Natural killer cell (primary cell): Measurements from ENCODE around the gene PIK3AP1. TPM values are rescaled to one million over a fixed set of nuclear protein-coding genes. Genes with fewer than 3 reads are reported as not detected.

ENCODE experiments used
- ATAC-seq, 3 donors: fragments of 150-1000 bp in 2 of 3; fragments of 200-7000 bp in 1 of 3; cut with Tn5 transposase; 1 replicate in 1 of 3; 2 replicates in 2 of 3; pipeline ENCODE4 v1.10.0; 2021; ENCODE audit warnings: mild to moderate bottlenecking in 2 of 3, moderate library complexity in 2 of 3
- DNase-seq, 2 donors: peaks; one replicate each; pipeline versions ENCODE4 v3.0.0 to v3.0.0-alpha.2; 2013 to 2021; ENCODE audit warnings: mixed read lengths in 1 of 2
- H3K27ac ChIP-seq: one replicate; pipeline ENCODE4 v1.5.1; 2013; ENCODE audit warnings: mild to moderate bottlenecking, low read length
- H3K27me3 ChIP-seq: one replicate; pipeline ENCODE4 v1.6.1; 2013; ENCODE audit warnings: low read length; ENCODE audit not compliant: control insufficient read depth, insufficient read depth
- H3K36me3 ChIP-seq: one replicate; pipeline ENCODE4 v1.6.1; 2013; ENCODE audit warnings: low read length; ENCODE audit not compliant: control insufficient read depth, insufficient read depth
- H3K4me1 ChIP-seq: one replicate; pipeline ENCODE4 v1.6.1; 2013; ENCODE audit warnings: low read length; ENCODE audit not compliant: control insufficient read depth, insufficient read depth
- H3K4me3 ChIP-seq: one replicate; pipeline ENCODE4 v1.5.1; 2013; ENCODE audit warnings: low read length
- H3K9me3 ChIP-seq: one replicate; pipeline ENCODE4 v1.6.1; 2013; ENCODE audit warnings: low read length; ENCODE audit not compliant: control insufficient read depth, insufficient read depth
- H3K27ac Mint-ChIP-seq, 2 donors: one replicate each; pipeline ENCODE4 v1.8.0; 2022; ENCODE audit warnings: mild to moderate bottlenecking in 2 of 2, mixed read lengths in 2 of 2, moderate library complexity in 1 of 2
- H3K27me3 Mint-ChIP-seq, 2 donors: one replicate each; pipeline ENCODE4 v1.8.0; 2022; ENCODE audit warnings: low read depth in 2 of 2, mixed read lengths in 2 of 2
- H3K36me3 Mint-ChIP-seq: one replicate; pipeline ENCODE4 v1.8.0; 2022; ENCODE audit warnings: mixed read lengths
- H3K4me1 Mint-ChIP-seq, 2 donors: one replicate each; pipeline ENCODE4 v1.8.0; 2022; ENCODE audit warnings: mixed read lengths in 2 of 2
- H3K4me3 Mint-ChIP-seq: one replicate; pipeline ENCODE4 v1.8.0; 2022; ENCODE audit warnings: mild to moderate bottlenecking, moderate library complexity, mixed read lengths
- H3K9me3 Mint-ChIP-seq, 2 donors: one replicate each; pipeline ENCODE4 v1.8.0; 2022; ENCODE audit warnings: mixed read lengths in 2 of 2
- CTCF ChIP-seq: fragments of 200-600 bp; IDR thresholded peaks from one replicate; pipeline ENCODE4 v1.8.0; 2022; ENCODE audit warnings: antibody characterized with exemption
- WGBS: methylation state at CpG from one replicate; pipeline ENCODE4 v1.1.7; 2013; ENCODE audit warnings: missing lambda C conversion rate; ENCODE audit not compliant: insufficient coverage; 5-methylcytosine and 5-hydroxymethylcytosine counted together
- intact Hi-C: fragments of 100-400 bp; cut with micrococcal nuclease; formaldehyde crosslinking; loops from one replicate; pipeline ENCODE4 v1.14.2; 2022
- total RNA-seq, 4 donors: library from RNA; stranded (reverse); fragments of 120-200 nt in 1 of 4; gene quantifications; one replicate each; pipeline versions ENCODE4 v1.2.3 to v1.2.4, GENCODE V29; 2013 to 2022

PIK3AP1 gene
- total RNA-seq, 3 donors from 2014 or later (not counting 1 experiment from before 2014, with no cell fraction given): 95.3 to 137 (median 97.1) TPM

DNA sequence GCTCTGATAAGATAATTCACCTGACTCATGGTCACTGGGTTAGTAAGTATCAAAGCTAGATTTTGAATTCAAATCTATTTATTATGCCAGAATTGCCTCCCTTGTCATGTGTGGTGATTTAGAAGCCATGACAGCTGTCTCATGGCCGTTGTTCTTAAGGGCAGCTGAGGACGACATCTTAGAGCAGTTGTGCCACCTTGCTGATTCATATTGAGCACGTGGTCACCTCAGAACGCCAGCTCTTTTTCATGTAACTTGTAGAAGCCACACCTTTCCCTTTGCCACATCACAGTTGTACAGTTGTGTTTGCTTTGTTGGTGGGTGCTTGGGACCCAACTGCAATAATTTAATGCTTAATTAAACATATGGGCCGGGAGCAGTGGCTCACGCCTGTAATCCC is 4.3 kb upstream of the PIK3AP1 start:
- Histone ChIP-seq H3K27ac (no peak overlapping the region), H3K36me3 (no peaks in the 10 kb centered on the region), H3K4me1 (peaks cover 15% of the 10 kb centered on the region), H3K4me3 (no peak overlapping the region), H3K27me3 (no peaks in the 10 kb centered on the region), H3K9me3 (no peaks in the 10 kb centered on the region)
- intact Hi-C loops: no loop called here
- H3K27me3 Mint-ChIP-seq: no peaks in the 10 kb centered on the region
- H3K27ac Mint-ChIP-seq: no peak overlapping the region
- WGBS: 68% methylated on average over 6 of the region's 6 CpGs
- no peaks in the 10 kb centered on the region for H3K36me3 Mint-ChIP-seq
- no peak overlapping the region for H3K4me3 Mint-ChIP-seq
- TF ChIP-seq CTCF: no peak
- no peak for ATAC-seq
- no peaks in the 10 kb centered on the region for H3K9me3 Mint-ChIP-seq
- DNase-seq: no peak
- H3K4me1 Mint-ChIP-seq: peaks cover 24% of the 10 kb centered on the region in 2 donors

- H3K27ac Mint-ChIP-seq: peak overlapping the region; percentile 97
- Histone ChIP-seq H3K27me3 (no peaks in the 10 kb centered on the region), H3K4me3 (peak overlapping the region; percentile 73), H3K36me3 (no peaks in the 10 kb centered on the region), H3K9me3 (no peaks in the 10 kb centered on the region), H3K27ac (peak overlapping the region; percentile 89), H3K4me1 (peaks cover 40% of the 10 kb centered on the region)
- no peaks in the 10 kb centered on the region for H3K27me3 Mint-ChIP-seq
- H3K4me1 Mint-ChIP-seq: peaks cover 58 to 59% of the 10 kb centered on the region in 2 donors
- intact Hi-C loops: loop anchor here (1.0 to 2.0 kb wide), 2 partner anchors 50 to 110 kb away; no protein-coding TSS in a partner anchor
- peak overlapping the region; percentile 99 for H3K4me3 Mint-ChIP-seq
- no peaks in the 10 kb centered on the region for H3K36me3 Mint-ChIP-seq
- ATAC-seq: no peak
- H3K9me3 Mint-ChIP-seq: no peaks in the 10 kb centered on the region
- no peak for TF ChIP-seq CTCF
- no peak for DNase-seq
- WGBS: 39% methylated on average over 3 of the region's 4 CpGs
These were observed 876 bp upstream of the PIK3AP1 start for GRCh38 chr10:96721207-96721572.

DNA sequence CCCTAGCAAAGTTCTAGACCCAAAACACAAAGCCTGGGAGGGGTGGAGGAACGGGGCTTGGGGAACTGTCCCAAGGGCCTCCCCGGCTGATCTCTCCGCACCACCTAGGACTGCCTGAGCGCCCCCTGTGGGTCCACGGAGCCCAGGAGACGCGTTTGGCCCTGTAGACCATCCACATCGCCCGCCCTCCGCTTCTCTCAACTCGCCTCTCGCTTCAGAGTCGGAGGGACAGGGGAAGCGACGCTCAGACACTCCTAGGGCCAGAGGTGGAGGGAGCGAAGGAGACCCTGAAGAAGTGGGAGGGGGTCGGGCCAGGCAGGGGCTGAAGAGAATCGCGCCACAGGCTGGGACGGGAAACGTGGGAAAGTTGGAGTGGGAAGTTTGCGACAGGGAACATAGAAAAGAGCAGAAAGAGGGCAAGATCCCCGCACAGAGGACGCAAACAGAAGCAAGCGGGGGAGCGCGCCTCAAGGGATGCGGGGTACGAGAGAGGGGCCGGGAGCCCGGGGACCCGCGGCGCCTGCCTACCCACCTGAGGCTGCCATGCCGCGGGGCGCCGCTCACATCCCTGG is 378 bp downstream of the PIK3AP1 start:
- peak overlapping the region; percentile 73 for H3K4me3 ChIP-seq
- whole genome bisulfite sequencing: under 1% methylated on average over 38 of the region's 38 CpGs
- peaks cover 44% of the 10 kb centered on the region for H3K4me1 ChIP-seq
- peak overlapping the region; percentile 88 for H3K27ac ChIP-seq
- peak; percentile 72 to 73 for DNase-seq
- ATAC-seq: peak; percentile 55 to 74 (median 58)
- Mint-ChIP-seq H3K36me3 (no peaks in the 10 kb centered on the region), H3K4me1 (peaks cover 61 to 62% of the 10 kb centered on the region in 2 donors), H3K27me3 (no peaks in the 10 kb centered on the region), H3K9me3 (no peaks in the 10 kb centered on the region), H3K4me3 (peak overlapping the region; percentile 99), H3K27ac (peak overlapping the region; percentile 97)
- TF ChIP-seq CTCF: peak; percentile 71
- no peaks in the 10 kb centered on the region for H3K36me3 ChIP-seq
- no peaks in the 10 kb centered on the region for H3K27me3 ChIP-seq
- intact Hi-C loops: loop anchor here (1.0 to 2.0 kb wide), 5 partner anchors 25 to 133 kb away; partner anchors contain the start of gene TM9SF3
- no peaks in the 10 kb centered on the region for H3K9me3 ChIP-seq

- Histone ChIP-seq H3K9me3 (no peaks in the 10 kb centered on the region), H3K4me3 (peak overlapping the region; percentile 73), H3K27me3 (no peaks in the 10 kb centered on the region), H3K4me1 (peaks cover 44% of the 10 kb centered on the region), H3K27ac (peak overlapping the region; percentile 88), H3K36me3 (peaks cover 2% of the 10 kb centered on the region)
- 61% methylated on average over 1 of the region's 1 CpG for WGBS
- intact Hi-C loops: loop anchor here (1.0 to 2.0 kb wide), 3 partner anchors 24 to 78 kb away; no protein-coding TSS in a partner anchor
- H3K9me3 Mint-ChIP-seq: no peaks in the 10 kb centered on the region
- peak in 1 of 2 donors; percentile 10 for DNase-seq
- peak overlapping the region; percentile 99 for H3K4me3 Mint-ChIP-seq
- no peaks in the 10 kb centered on the region for H3K36me3 Mint-ChIP-seq
- TF ChIP-seq CTCF: no peak
- no peaks in the 10 kb centered on the region for H3K27me3 Mint-ChIP-seq
- no peak for ATAC-seq
- H3K4me1 Mint-ChIP-seq: peaks cover 67 to 70% of the 10 kb centered on the region in 2 donors
- H3K27ac Mint-ChIP-seq: peak overlapping the region; percentile 97
These were observed 1.1 kb downstream of the PIK3AP1 start for GRCh38 chr10:96719200-96719599.
